Upper lobe of right lung (tissue), 1 donor: Measurements from ENCODE around the gene CDH23. TPM values are rescaled to one million over a fixed set of nuclear protein-coding genes. Genes with fewer than 3 reads are reported as not detected.

ENCODE experiments used
- ATAC-seq: fragments of 200-7000 bp; cut with Tn5 transposase; one replicate; pipeline ENCODE4 v1.9.1; 2020; ENCODE audit warnings: mild to moderate bottlenecking, moderate library complexity
- DNase-seq: peaks from one replicate; pipeline ENCODE4 v3.0.0-alpha.2; 2020
- H3K27ac ChIP-seq: fragments of 200-600 bp; one replicate; pipeline ENCODE4 v1.8.0; 2022
- H3K27me3 ChIP-seq: fragments of 200-600 bp; one replicate; pipeline ENCODE4 v1.8.0; 2022; ENCODE audit warnings: mild to moderate bottlenecking
- H3K36me3 ChIP-seq: fragments of 200-600 bp; one replicate; pipeline ENCODE4 v1.8.0; 2022
- H3K4me1 ChIP-seq: fragments of 200-600 bp; one replicate; pipeline ENCODE4 v1.8.0; 2022
- H3K4me3 ChIP-seq: fragments of 200-600 bp; one replicate; pipeline ENCODE4 v1.8.0; 2022; ENCODE audit warnings: mild to moderate bottlenecking
- H3K9me3 ChIP-seq: fragments of 200-600 bp; one replicate; pipeline ENCODE4 v1.8.0; 2022
- intact Hi-C: fragments of 100-400 bp; cut with DNase I; formaldehyde crosslinking; loops from one replicate; pipeline ENCODE4 v1.11.0; 2022
- total RNA-seq: library from RNA; stranded (reverse); fragmentation: NEBNext Ultra II Directional; extraction: Animal tissue kit (Norgen Biotek cat#: 25700); gene quantifications from one replicate; pipeline ENCODE4 v1.2.1, GENCODE V29; 2021
- TF ChIP-seq, protein P1 (sequence below): fragments of 200-600 bp; IDR thresholded peaks from one replicate; pipeline ENCODE4 v1.8.0; 2022; ENCODE audit warnings: antibody characterized with exemption
- donor health status: DM: no; HTN: yes; CAD: no; lungs with severe emphysema.

CDH23 gene
- total RNA-seq, 1 donor from 2014 or later: 10.9 TPM

DNA sequence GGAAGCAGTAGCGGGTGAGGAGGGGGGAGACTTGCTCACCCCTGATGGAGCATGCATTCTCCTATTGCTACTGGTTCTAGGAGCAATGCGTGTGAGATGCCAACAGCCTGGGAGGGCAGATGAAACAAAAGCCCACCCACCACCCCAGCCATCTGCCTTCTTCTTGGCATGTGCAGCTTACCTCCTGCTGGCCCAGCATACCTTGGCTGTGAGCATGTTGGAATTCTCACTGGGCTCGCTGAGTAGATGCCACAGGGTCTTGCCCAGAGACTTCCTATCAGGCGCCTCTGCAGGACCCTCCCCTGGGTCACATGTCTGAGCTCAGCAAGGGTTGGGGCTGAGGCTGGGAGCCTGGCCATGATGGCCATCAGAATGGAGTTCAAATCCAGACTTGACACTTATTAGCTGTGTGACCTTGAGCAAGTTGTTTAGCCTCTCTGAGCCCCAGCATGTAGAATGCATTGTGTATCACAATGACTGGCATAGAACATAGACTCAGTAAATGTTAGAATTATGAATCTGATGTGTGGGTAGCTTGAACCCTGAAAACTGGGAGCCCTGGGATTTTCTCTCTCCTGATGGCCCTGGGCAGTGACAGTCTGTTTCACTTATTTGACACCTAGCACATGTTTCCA is 38.2 kb downstream of the CDH23 start:
- intact Hi-C loops: no loop called here
- Histone ChIP-seq H3K4me1 (no peaks in the 10 kb centered on the region), H3K27me3 (no peaks in the 10 kb centered on the region), H3K36me3 (no peaks in the 10 kb centered on the region), H3K9me3 (no peaks in the 10 kb centered on the region), H3K4me3 (no peak overlapping the region), H3K27ac (no peak overlapping the region)
- TF ChIP-seq, protein P1, sequence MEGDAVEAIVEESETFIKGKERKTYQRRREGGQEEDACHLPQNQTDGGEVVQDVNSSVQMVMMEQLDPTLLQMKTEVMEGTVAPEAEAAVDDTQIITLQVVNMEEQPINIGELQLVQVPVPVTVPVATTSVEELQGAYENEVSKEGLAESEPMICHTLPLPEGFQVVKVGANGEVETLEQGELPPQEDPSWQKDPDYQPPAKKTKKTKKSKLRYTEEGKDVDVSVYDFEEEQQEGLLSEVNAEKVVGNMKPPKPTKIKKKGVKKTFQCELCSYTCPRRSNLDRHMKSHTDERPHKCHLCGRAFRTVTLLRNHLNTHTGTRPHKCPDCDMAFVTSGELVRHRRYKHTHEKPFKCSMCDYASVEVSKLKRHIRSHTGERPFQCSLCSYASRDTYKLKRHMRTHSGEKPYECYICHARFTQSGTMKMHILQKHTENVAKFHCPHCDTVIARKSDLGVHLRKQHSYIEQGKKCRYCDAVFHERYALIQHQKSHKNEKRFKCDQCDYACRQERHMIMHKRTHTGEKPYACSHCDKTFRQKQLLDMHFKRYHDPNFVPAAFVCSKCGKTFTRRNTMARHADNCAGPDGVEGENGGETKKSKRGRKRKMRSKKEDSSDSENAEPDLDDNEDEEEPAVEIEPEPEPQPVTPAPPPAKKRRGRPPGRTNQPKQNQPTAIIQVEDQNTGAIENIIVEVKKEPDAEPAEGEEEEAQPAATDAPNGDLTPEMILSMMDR: no peak
- no peak for ATAC-seq
- DNase-seq: no peak

DNA sequence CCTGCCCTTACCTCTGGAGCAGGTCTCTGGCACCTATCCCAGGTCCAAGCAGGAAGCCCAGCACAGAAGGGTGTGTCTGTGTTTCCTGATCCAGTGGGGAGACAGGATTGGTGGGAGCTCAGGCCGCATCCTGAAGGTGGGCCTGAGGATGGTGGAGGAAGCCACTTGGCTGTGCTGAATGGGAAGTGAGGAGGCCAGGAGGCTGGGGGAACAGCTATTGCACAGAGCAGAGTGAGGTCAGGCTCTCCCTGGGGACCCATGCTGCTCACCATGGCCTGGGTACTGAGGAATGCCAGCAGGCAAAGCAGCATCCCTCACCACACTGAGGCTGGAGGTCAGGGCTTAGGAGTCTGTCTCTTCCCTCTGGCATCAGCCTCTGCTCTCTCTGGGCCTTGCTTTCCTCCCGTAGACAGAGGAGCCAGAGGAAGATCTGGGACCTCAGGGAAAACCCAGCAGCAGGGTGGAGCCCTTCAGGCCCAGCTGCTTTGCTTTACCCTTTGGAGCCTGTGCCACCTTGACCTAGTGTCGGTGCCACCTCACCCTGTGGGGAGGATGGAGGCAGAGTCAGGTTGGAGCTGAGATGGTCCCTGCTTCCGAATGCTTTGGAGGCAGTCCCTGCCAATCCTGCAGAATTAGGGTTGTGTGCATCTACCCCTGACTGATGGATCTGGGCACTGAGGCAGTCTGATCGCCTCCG is 39.0 kb downstream of the CDH23 start:
- Histone ChIP-seq H3K9me3 (no peaks in the 10 kb centered on the region), H3K4me1 (no peaks in the 10 kb centered on the region), H3K27ac (no peak overlapping the region), H3K27me3 (no peaks in the 10 kb centered on the region), H3K4me3 (no peak overlapping the region), H3K36me3 (no peaks in the 10 kb centered on the region)
- ATAC-seq (no peak), DNase-seq (no peak)
- TF ChIP-seq, protein P1: no peak
- intact Hi-C loops: no loop called here

DNA sequence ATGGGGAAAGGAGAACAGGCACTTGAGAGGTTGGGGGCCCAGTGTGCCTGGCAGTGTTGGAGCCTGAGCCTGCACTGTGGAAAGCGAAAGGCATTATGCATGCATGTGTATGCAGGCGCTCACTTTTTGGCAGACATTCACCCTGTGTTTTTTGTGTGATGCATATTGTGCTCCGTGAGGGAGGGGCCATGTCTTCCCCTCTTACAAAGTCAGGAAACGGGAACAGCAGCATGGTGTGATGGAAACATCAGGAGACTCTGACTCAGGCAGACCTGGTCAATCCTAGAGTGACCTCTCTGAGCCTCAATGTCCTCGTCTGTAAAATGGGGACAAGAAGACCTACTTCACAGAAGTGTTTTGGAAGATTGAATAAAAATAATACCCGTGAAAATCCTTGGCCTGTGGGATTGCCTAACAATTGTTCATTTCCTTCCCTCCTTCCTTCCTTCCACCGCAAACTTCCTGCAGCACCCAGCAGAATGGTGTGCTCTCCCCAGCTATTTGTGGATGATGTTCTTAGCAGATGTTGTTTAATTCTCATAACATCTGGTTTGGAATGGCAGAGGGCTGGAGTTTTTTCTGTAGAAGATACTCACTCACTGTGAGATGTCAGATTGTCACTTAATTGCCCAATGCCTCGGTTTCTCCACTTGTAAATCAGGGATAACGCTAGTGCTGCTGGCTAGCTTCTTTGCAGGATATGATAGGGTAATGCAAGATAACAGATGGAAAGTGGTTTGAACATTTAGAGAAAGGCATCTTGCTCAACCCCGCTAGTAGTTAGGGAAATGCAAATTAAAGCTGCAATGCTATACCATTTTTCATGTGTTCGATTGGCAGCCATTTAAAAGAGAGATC is 39.8 kb downstream of the CDH23 start:
- no peaks in the 10 kb centered on the region for H3K27me3 ChIP-seq
- H3K27ac ChIP-seq: no peak overlapping the region
- TF ChIP-seq, protein P1: no peak
- H3K4me3 ChIP-seq: no peak overlapping the region
- H3K9me3 ChIP-seq: no peaks in the 10 kb centered on the region
- no peaks in the 10 kb centered on the region for H3K4me1 ChIP-seq
- ATAC-seq (no peak), DNase-seq (no peak)
- no peaks in the 10 kb centered on the region for H3K36me3 ChIP-seq
- intact Hi-C loops: no loop called here

DNA sequence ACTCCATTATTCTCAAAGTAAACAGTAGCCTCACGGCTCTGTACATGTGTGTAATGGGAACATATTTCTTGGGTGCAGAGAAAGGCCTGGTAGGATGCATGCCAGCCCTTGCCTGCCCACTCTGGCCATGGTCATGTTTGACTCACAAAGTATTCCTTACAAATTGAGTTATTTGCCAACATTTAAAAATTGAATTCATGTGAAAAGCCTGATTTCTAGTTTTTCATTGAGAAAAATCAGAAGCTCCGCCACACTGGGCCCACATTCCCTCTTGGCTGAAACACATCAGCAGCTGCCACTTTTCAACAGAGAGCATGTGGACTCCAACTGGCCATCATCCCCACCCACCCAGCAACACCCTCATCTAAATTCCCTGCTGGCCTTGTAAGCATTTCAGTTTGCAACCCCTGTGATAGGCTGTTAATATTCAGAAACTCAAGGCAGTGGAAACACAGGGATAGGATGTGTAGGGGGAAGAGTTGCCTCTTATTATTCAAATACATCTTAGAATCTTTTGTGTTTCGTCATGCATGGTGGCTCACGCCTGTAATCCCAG is 40.9 kb downstream of the CDH23 start:
- H3K27me3 ChIP-seq: no peaks in the 10 kb centered on the region
- intact Hi-C loops: no loop called here
- H3K36me3 ChIP-seq: no peaks in the 10 kb centered on the region
- H3K9me3 ChIP-seq: no peaks in the 10 kb centered on the region
- H3K4me3 ChIP-seq: no peak overlapping the region
- TF ChIP-seq, protein P1: no peak
- DNase-seq (no peak), ATAC-seq (peak; percentile 6)
- H3K4me1 ChIP-seq: no peaks in the 10 kb centered on the region
- no peak overlapping the region for H3K27ac ChIP-seq

DNA sequence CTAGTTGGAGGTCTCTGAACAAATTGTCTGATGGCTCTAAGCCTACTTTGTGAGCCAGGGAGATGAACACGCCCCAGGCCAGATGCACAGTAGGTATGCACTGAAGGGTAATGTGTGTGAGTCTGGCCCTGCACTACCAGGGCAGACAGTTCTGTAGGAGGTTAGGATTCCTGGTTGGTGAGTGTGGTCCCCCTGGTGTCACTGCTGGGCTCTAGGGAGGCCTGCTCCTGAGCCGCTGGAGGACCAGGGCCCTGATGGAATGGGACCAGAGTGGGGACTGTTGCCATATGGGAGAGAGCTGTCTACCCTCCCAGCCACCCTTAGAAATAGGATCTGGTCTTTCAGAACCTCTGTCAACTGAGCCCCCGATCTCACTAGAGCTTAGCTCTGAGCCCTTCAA is 42.0 kb downstream of the CDH23 start:
- no peaks in the 10 kb centered on the region for H3K36me3 ChIP-seq
- no peak overlapping the region for H3K27ac ChIP-seq
- no peaks in the 10 kb centered on the region for H3K9me3 ChIP-seq
- no peaks in the 10 kb centered on the region for H3K27me3 ChIP-seq
- TF ChIP-seq, protein P1: no peak
- H3K4me3 ChIP-seq: no peak overlapping the region
- H3K4me1 ChIP-seq: no peaks in the 10 kb centered on the region
- intact Hi-C loops: no loop called here
- ATAC-seq (no peak), DNase-seq (no peak)
